H9 (cell line): ENCODE results near the gene SH3BP2. TPM values are rescaled to one million over a fixed set of nuclear protein-coding genes. Genes with fewer than 3 reads are reported as not detected.

Source experiments
- DNase-seq: peaks from one replicate; pipeline ENCODE4 v3.0.0-alpha.2; 2017
- H2AFZ ChIP-seq: one replicate; pipeline ENCODE4 v1.6.1; 2013; ENCODE audit warnings: mild to moderate bottlenecking, low read length, control low read depth, moderate library complexity
- H2AK5ac ChIP-seq: 2 replicates; pipeline ENCODE4 v1.6.1; 2013; ENCODE audit warnings: low read length, control low read depth, mixed read lengths; ENCODE audit not compliant: insufficient read length
- H2BK120ac ChIP-seq: one replicate; pipeline ENCODE4 v1.6.1; 2013; ENCODE audit warnings: low read depth, mild to moderate bottlenecking, low read length, control low read depth, inconsistent platforms; ENCODE audit not compliant: poor library complexity, severe bottlenecking
- H2BK12ac ChIP-seq: 2 replicates; pipeline ENCODE4 v1.6.1; 2013; ENCODE audit warnings: low read length, control low read depth, mixed read lengths, low read depth; ENCODE audit not compliant: insufficient read length
- H2BK15ac ChIP-seq: 2 replicates; pipeline ENCODE4 v1.6.1; 2013; ENCODE audit warnings: low read depth, low read length, control low read depth
- H2BK20ac ChIP-seq: one replicate; pipeline ENCODE4 v1.6.1; 2013; ENCODE audit warnings: low read depth, mild to moderate bottlenecking, low read length, control low read depth, inconsistent platforms; ENCODE audit not compliant: poor library complexity, severe bottlenecking
- H2BK5ac ChIP-seq: 2 replicates; pipeline ENCODE4 v1.6.1; 2013; ENCODE audit warnings: low read length, control low read depth, mixed read lengths; ENCODE audit not compliant: insufficient read length
- H3K14ac ChIP-seq: 2 replicates; pipeline ENCODE4 v1.6.1; 2013; ENCODE audit warnings: low read length, control low read depth; ENCODE audit not compliant: insufficient read depth
- H3K18ac ChIP-seq: 2 replicates; pipeline ENCODE4 v1.6.1; 2013; ENCODE audit warnings: low read depth, mild to moderate bottlenecking, mixed read lengths, low read length, control low read depth; ENCODE audit not compliant: insufficient read length
- H3K23ac ChIP-seq: 2 replicates; pipeline ENCODE4 v1.6.1; 2013; ENCODE audit warnings: low read length, control low read depth, mixed read lengths, low read depth; ENCODE audit not compliant: insufficient read length
- H3K23me2 ChIP-seq: 2 replicates; pipeline ENCODE4 v1.6.1; 2013; ENCODE audit warnings: low read depth, mild to moderate bottlenecking, mixed read lengths, low read length, control low read depth; ENCODE audit not compliant: insufficient read length, poor library complexity, severe bottlenecking
- H3K27ac ChIP-seq: 2 replicates; pipeline ENCODE4 v1.5.1; 2013; ENCODE audit warnings: low read length, control low read depth, mixed read lengths, low read depth; ENCODE audit not compliant: insufficient read length
- H3K27me3 ChIP-seq: 2 replicates; pipeline ENCODE4 v1.6.1; 2013; ENCODE audit warnings: low read length, control low read depth, inconsistent platforms; ENCODE audit not compliant: insufficient read depth
- H3K4ac ChIP-seq: 2 replicates; pipeline ENCODE4 v1.6.1; 2013; ENCODE audit warnings: low read depth, mild to moderate bottlenecking, control low read depth, inconsistent platforms, low read length, moderate library complexity
- H3K4me1 ChIP-seq: 2 replicates; pipeline ENCODE4 v1.6.1; 2013; ENCODE audit warnings: low read length, control low read depth, inconsistent platforms; ENCODE audit not compliant: insufficient read depth
- H3K4me2 ChIP-seq: 2 replicates; pipeline ENCODE4 v1.6.1; 2013; ENCODE audit warnings: low read length, control low read depth, mixed read lengths; ENCODE audit not compliant: insufficient read length, insufficient read depth
- H3K56ac ChIP-seq: 2 replicates; pipeline ENCODE4 v1.6.1; 2013; ENCODE audit warnings: low read depth, mild to moderate bottlenecking, mixed read lengths, low read length, control low read depth; ENCODE audit not compliant: insufficient read length
- H3K79me1 ChIP-seq: 2 replicates; pipeline ENCODE4 v1.6.1; 2013; ENCODE audit warnings: low read depth, mild to moderate bottlenecking, moderate library complexity, low read length, control low read depth, inconsistent platforms; ENCODE audit not compliant: insufficient read depth, poor library complexity, severe bottlenecking
- H3K79me2 ChIP-seq: 2 replicates; pipeline ENCODE4 v1.6.1; 2013; ENCODE audit warnings: low read length, control low read depth, inconsistent platforms; ENCODE audit not compliant: insufficient read depth
- H3K9ac ChIP-seq: 2 replicates; pipeline ENCODE4 v1.6.1; 2013; ENCODE audit warnings: low read length, control low read depth, mixed read lengths; ENCODE audit not compliant: insufficient read length; ENCODE audit errors: extremely low read depth
- H3K9me3 ChIP-seq: one replicate; pipeline ENCODE4 v1.6.1; 2013; ENCODE audit warnings: low read depth, low read length, inconsistent platforms; ENCODE audit not compliant: control insufficient read depth
- H3T11ph ChIP-seq: one replicate; pipeline ENCODE4 v1.6.1; 2013; ENCODE audit warnings: mild to moderate bottlenecking, low read length, control low read depth, inconsistent platforms
- H4K20me1 ChIP-seq: one replicate; pipeline ENCODE4 v1.6.1; 2013; ENCODE audit not compliant: control insufficient read depth, insufficient read length, insufficient read depth
- H4K5ac ChIP-seq: 2 replicates; pipeline ENCODE4 v1.6.1; 2013; ENCODE audit warnings: low read depth, mild to moderate bottlenecking, mixed read lengths, low read length, control low read depth; ENCODE audit not compliant: insufficient read length
- H4K8ac ChIP-seq: replicated peaks from 2 replicates; pipeline ENCODE4 v1.6.1; 2013; ENCODE audit warnings: low read length, control low read depth, mixed read lengths, low read depth; ENCODE audit not compliant: insufficient read length
- H4K91ac ChIP-seq: 2 replicates; pipeline ENCODE4 v1.6.1; 2013; ENCODE audit warnings: low read depth, mild to moderate bottlenecking, moderate library complexity, mixed read lengths, low read length, control low read depth; ENCODE audit not compliant: insufficient read length
- H3K27ac Mint-ChIP-seq, 3 experiments: 2 replicates in 2 of 3; 3 replicates in 1 of 3; pipeline ENCODE4 v1.8.0; 2020 to 2021; ENCODE audit warnings: mixed read lengths in 3 of 3, mild to moderate bottlenecking in 1 of 3, moderate library complexity in 1 of 3
- H3K27me3 Mint-ChIP-seq: 2 replicates; pipeline ENCODE4 v1.8.0; 2021; ENCODE audit warnings: low read depth, mild to moderate bottlenecking, moderate library complexity, mixed read lengths
- H3K36me3 Mint-ChIP-seq, 3 experiments: 2 replicates in 2 of 3; 3 replicates in 1 of 3; pipeline ENCODE4 v1.8.0; 2020 to 2021; ENCODE audit warnings: low read depth in 3 of 3, mixed read lengths in 3 of 3; ENCODE audit not compliant: insufficient read depth in 1 of 3
- H3K4me1 Mint-ChIP-seq, 2 experiments: 2 replicates each; pipeline ENCODE4 v1.8.0; 2020; ENCODE audit warnings: mixed read lengths in 2 of 2
- H3K4me3 Mint-ChIP-seq, 2 experiments: 2 replicates in 1 of 2; 3 replicates in 1 of 2; pipeline ENCODE4 v1.8.0; 2020 to 2021; ENCODE audit warnings: mild to moderate bottlenecking in 2 of 2, mixed read lengths in 2 of 2, moderate library complexity in 1 of 2
- H3K9me3 Mint-ChIP-seq, 2 experiments: 2 replicates in 1 of 2; 3 replicates in 1 of 2; pipeline ENCODE4 v1.8.0; 2020; ENCODE audit warnings: mild to moderate bottlenecking in 2 of 2, mixed read lengths in 2 of 2, moderate library complexity in 1 of 2
- WGBS: extraction: QIAGEN DNeasy Blood & Tissue Kit; methylation state at CpG from one replicate; pipeline ENCODE4 v1.1.7; 2013; ENCODE audit warnings: missing lambda C conversion rate, low lambda C conversion rate, mixed read lengths; ENCODE audit not compliant: insufficient read length; ENCODE audit errors: extremely low coverage; 5-methylcytosine and 5-hydroxymethylcytosine counted together
- total RNA-seq: library from RNA; stranded (reverse); gene quantifications from 2 replicates; pipeline ENCODE4 v1.2.1, GENCODE V29; 2021
- TF ChIP-seq, protein P1 (sequence below): fragments of 200-600 bp; sonication (generic); conservative IDR thresholded peaks from 3 replicates; pipeline ENCODE4 v1.8.0; 2021; ENCODE audit warnings: antibody characterized with exemption, mild to moderate bottlenecking

The SH3BP2 gene
- total RNA-seq, 1 experiment from 2014 or later = 37.6 TPM

- Histone ChIP-seq H2BK20ac (no peak overlapping the region), H4K8ac (no peak overlapping the region), H3K23ac (no peak overlapping the region), H2BK5ac (no peak overlapping the region), H3K4ac (no peak overlapping the region), H2BK12ac (no peak overlapping the region), H2BK120ac (no peak overlapping the region), H3K4me2 (no peak overlapping the region), H3K79me1 (no peaks in the 10 kb centered on the region), H4K91ac (no peak overlapping the region), H3K56ac (no peak overlapping the region), H4K20me1 (peaks cover 3% of the 10 kb centered on the region), H3K27me3 (no peaks in the 10 kb centered on the region), H2AK5ac (no peak overlapping the region), H4K5ac (no peak overlapping the region), H3K79me2 (no peaks in the 10 kb centered on the region), H3K4me1 (no peaks in the 10 kb centered on the region), H3K23me2 (no peaks in the 10 kb centered on the region), H3K18ac (no peak overlapping the region), H2BK15ac (no peak overlapping the region), H3T11ph (no peak overlapping the region), H3K27ac (no peak overlapping the region), H2AFZ (no peak overlapping the region), H3K14ac (no peak overlapping the region), H3K9ac (no peak overlapping the region), H3K9me3 (no peaks in the 10 kb centered on the region)
- no peak overlapping the region for H3K4me3 Mint-ChIP-seq
- peaks cover 8 to 29% of the 10 kb centered on the region in 2 experiments for H3K4me1 Mint-ChIP-seq
- peak overlapping the region in 1 of 3 experiments; percentile 81; a peak in 1 of 7 replicates for H3K27ac Mint-ChIP-seq
- TF ChIP-seq, protein P1, sequence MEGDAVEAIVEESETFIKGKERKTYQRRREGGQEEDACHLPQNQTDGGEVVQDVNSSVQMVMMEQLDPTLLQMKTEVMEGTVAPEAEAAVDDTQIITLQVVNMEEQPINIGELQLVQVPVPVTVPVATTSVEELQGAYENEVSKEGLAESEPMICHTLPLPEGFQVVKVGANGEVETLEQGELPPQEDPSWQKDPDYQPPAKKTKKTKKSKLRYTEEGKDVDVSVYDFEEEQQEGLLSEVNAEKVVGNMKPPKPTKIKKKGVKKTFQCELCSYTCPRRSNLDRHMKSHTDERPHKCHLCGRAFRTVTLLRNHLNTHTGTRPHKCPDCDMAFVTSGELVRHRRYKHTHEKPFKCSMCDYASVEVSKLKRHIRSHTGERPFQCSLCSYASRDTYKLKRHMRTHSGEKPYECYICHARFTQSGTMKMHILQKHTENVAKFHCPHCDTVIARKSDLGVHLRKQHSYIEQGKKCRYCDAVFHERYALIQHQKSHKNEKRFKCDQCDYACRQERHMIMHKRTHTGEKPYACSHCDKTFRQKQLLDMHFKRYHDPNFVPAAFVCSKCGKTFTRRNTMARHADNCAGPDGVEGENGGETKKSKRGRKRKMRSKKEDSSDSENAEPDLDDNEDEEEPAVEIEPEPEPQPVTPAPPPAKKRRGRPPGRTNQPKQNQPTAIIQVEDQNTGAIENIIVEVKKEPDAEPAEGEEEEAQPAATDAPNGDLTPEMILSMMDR = no peak
- H3K27me3 Mint-ChIP-seq = peaks cover 13% of the 10 kb centered on the region
- H3K36me3 Mint-ChIP-seq = 0 out of 7 replicates have a peak, but pooled peaks cover 0 to 2% (median 0%) of the 10 kb centered on the region in 3 experiments
- no peak for DNase-seq
- H3K9me3 Mint-ChIP-seq = no peaks in the 10 kb centered on the region
- WGBS = no CpG with 5 or more reads among the region's 23 CpGs
These were observed 4.8 kb downstream of the SH3BP2 start for GRCh38 chr4:2797545-2798305.
